Endothelial cell of umbilical vein (primary cell): ENCODE measurements around the gene TGFA. TPM values are rescaled to one million over a fixed set of nuclear protein-coding genes. Genes with fewer than 3 reads are reported as not detected.

Experiments
- BruUV-seq: library from RNA; stranded (reverse); fragments of 400-500 nt; replicated peaks from 2 replicates; lab custom pipeline; 2021; lab: Mats Ljungman, UMichigan
- CTCF ChIA-PET: fragments of 300-600, 350-600 bp; sonication (Branson Sonifier 250); formaldehyde crosslinking; loops from one replicate; lab custom pipeline; 2021; ENCODE audit warnings: antibody characterized with exemption, inconsistent platforms; lab: Charles Lee
- POLR2A ChIA-PET: fragments of 300-600, 350-600 bp; sonication (Branson Sonifier 250); formaldehyde crosslinking; loops from one replicate; lab custom pipeline; 2021; ENCODE audit warnings: antibody characterized with exemption, inconsistent platforms; lab: Charles Lee
- DNase-seq: peaks from one replicate; pipeline ENCODE4 v3.0.0-alpha.2; 2011; ENCODE audit warnings: low read depth, low spot score
- FAIRE-seq: peaks from 2 replicates; lab custom pipeline; 2011; peaks lifted over from hg19 to GRCh38; lab: Jason Lieb, UNC
- H2AFZ ChIP-seq: 2 replicates; pipeline ENCODE4 v1.6.0; 2012; ENCODE audit warnings: low read depth, low read length, control low read depth, inconsistent platforms
- H3K27ac ChIP-seq: 2 replicates; pipeline ENCODE4 v1.5.1; 2011; ENCODE audit warnings: low read depth, mild to moderate bottlenecking, control low read depth, low read length, moderate library complexity; ENCODE audit not compliant: insufficient read depth
- H3K27me3 ChIP-seq, 2 experiments: 2 replicates each; pipeline versions ENCODE4 v1.6.0 to v1.6.1; 2011; ENCODE audit warnings: low read length in 2 of 2, mixed read lengths in 1 of 2; ENCODE audit not compliant: control insufficient read depth in 2 of 2, insufficient read depth in 2 of 2
- H3K36me3 ChIP-seq, 2 experiments: 2 replicates in 1 of 2; 3 replicates in 1 of 2; pipeline ENCODE4 v1.5.1; 2011; ENCODE audit warnings: low read length in 2 of 2, mild to moderate bottlenecking in 1 of 2, moderate library complexity in 1 of 2; ENCODE audit not compliant: control insufficient read depth in 2 of 2, insufficient read depth in 2 of 2; ENCODE audit errors: extremely low read depth in 1 of 2
- H3K4me1 ChIP-seq: 3 replicates; pipeline ENCODE4 v1.5.1; 2011; ENCODE audit warnings: mild to moderate bottlenecking, low read length; ENCODE audit not compliant: control insufficient read depth, insufficient read depth; ENCODE audit errors: extremely low read depth
- H3K4me2 ChIP-seq: 2 replicates; pipeline ENCODE4 v1.6.1; 2011; ENCODE audit warnings: low read length, control low read depth, mixed read lengths; ENCODE audit not compliant: insufficient read depth
- H3K4me3 ChIP-seq, 3 experiments: fragments of 200-600 bp in 1 of 3; sonication (generic), shearing (Covaris generic) in 1 of 3; replicated peaks in 1 of 3; 2 replicates each; pipeline ENCODE4 v1.5.1; 2011 to 2016; ENCODE audit warnings: control low read depth in 3 of 3, low read length in 3 of 3, mild to moderate bottlenecking in 2 of 3, inconsistent platforms in 1 of 3, low read depth in 1 of 3, moderate library complexity in 1 of 3; ENCODE audit not compliant: insufficient read depth in 1 of 3
- H3K79me2 ChIP-seq: 2 replicates; pipeline ENCODE4 v1.6.0; 2012; ENCODE audit warnings: low read length, inconsistent platforms; ENCODE audit not compliant: control insufficient read depth, insufficient read depth
- H3K9ac ChIP-seq: replicated peaks from 2 replicates; pipeline ENCODE3; 2011; ENCODE audit warnings: low read length, control low read depth; ENCODE audit not compliant: insufficient read depth; ENCODE audit errors: extremely low read depth
- H3K9me1 ChIP-seq: replicated peaks from 3 replicates; pipeline ENCODE4 v1.6.0; 2011; ENCODE audit warnings: mild to moderate bottlenecking, low read length; ENCODE audit not compliant: control insufficient read depth, insufficient read depth; ENCODE audit errors: extremely low read depth
- H3K9me3 ChIP-seq: replicated peaks from 2 replicates; pipeline ENCODE4 v1.5.1; 2012; ENCODE audit warnings: low read length, inconsistent platforms; ENCODE audit not compliant: control insufficient read depth, insufficient read depth
- H4K20me1 ChIP-seq: replicated peaks from 2 replicates; pipeline ENCODE3; 2011; ENCODE audit warnings: mild to moderate bottlenecking, low read length; ENCODE audit not compliant: control insufficient read depth, insufficient read depth; ENCODE audit errors: extremely low read depth
- EZH2 ChIP-seq: IDR thresholded peaks from 2 replicates; pipeline ENCODE4 v1.6.1; 2012; ENCODE audit warnings: borderline replicate concordance, low read depth, mild to moderate bottlenecking, moderate library complexity, low read length, inconsistent platforms; ENCODE audit not compliant: severe bottlenecking
- FOS ChIP-seq: IDR thresholded peaks from 2 replicates; pipeline ENCODE4 v1.6.1; 2011; ENCODE audit warnings: mild to moderate bottlenecking, low read length, moderate library complexity, borderline replicate concordance; ENCODE audit not compliant: insufficient read depth
- GATA2 ChIP-seq: IDR thresholded peaks from 2 replicates; pipeline ENCODE4 v1.7.0; 2011; ENCODE audit warnings: low read depth, mild to moderate bottlenecking, moderate library complexity, mixed read lengths, low read length; ENCODE audit not compliant: insufficient read length, insufficient read depth
- JUN ChIP-seq: IDR thresholded peaks from 2 replicates; pipeline ENCODE4 v1.6.1; 2011; ENCODE audit warnings: borderline replicate concordance, low read depth; ENCODE audit not compliant: insufficient read length, insufficient read depth
- MYC ChIP-seq: IDR thresholded peaks from one replicate; pipeline ENCODE4 v1.6.1; 2011; ENCODE audit warnings: mild to moderate bottlenecking, low read depth, low read length
- POLR2A ChIP-seq: IDR thresholded peaks from 2 replicates; pipeline ENCODE4 v1.6.1; 2012; ENCODE audit warnings: low read depth, mild to moderate bottlenecking, control low read depth, low read length
- POLR2AphosphoS5 ChIP-seq: IDR thresholded peaks from 2 replicates; pipeline ENCODE4 v1.6.1; 2012; ENCODE audit warnings: low read depth, mild to moderate bottlenecking, control low read depth, low read length, moderate library complexity; ENCODE audit not compliant: insufficient read depth
- dilution Hi-C: fragments of 300-500 bp; cut with MboI; formaldehyde crosslinking; loops from one replicate; pipeline ENCODE4 v1.15.0; 2019; ENCODE audit warnings: low sequenced_read_pairs; ENCODE audit not compliant: extremely low pct_ligation_motif_present
- intact Hi-C: fragments of 100-400 bp; cut with micrococcal nuclease; formaldehyde crosslinking; loops from one replicate; pipeline ENCODE4 v1.10.0; 2022
- polyA plus RNA-seq, 4 experiments: library from polyadenylated mRNA; depleted of rRNA in 3 of 4; stranded (reverse) in 3 of 4; unstranded in 1 of 4; fragments of >200 nt; gene quantifications; 2 replicates each; pipeline versions ENCODE4 v1.2.1 to v1.2.3, GENCODE V29; 2011 to 2012; ENCODE audit warnings: missing spikeins in 1 of 4
- total RNA-seq: library from RNA; stranded (reverse); gene quantifications from 2 replicates; pipeline ENCODE4 v1.2.3, GENCODE V29; 2021
- TF ChIP-seq, protein P1 (sequence below), 2 donors: IDR thresholded peaks; 1 replicate in 1 of 2; 2 replicates in 1 of 2; pipeline ENCODE4 v1.5.1; 2011; ENCODE audit warnings: low read length in 2 of 2, mild to moderate bottlenecking in 2 of 2, moderate library complexity in 2 of 2, control low read depth in 1 of 2, inconsistent platforms in 1 of 2, low read depth in 1 of 2; ENCODE audit not compliant: insufficient read depth in 1 of 2; ENCODE audit errors: extremely low read depth in 1 of 2
- TF ChIP-seq, protein P2 (sequence below): IDR thresholded peaks from 2 replicates; pipeline ENCODE4 v1.6.1; 2011; ENCODE audit not compliant: insufficient read depth, insufficient read length

TGFA gene
- total and polyA plus RNA-seq, 2 donors (not counting 3 experiments of a cell fraction or from before 2014, with no cell fraction given): 0.22 to 0.32 TPM

DNA sequence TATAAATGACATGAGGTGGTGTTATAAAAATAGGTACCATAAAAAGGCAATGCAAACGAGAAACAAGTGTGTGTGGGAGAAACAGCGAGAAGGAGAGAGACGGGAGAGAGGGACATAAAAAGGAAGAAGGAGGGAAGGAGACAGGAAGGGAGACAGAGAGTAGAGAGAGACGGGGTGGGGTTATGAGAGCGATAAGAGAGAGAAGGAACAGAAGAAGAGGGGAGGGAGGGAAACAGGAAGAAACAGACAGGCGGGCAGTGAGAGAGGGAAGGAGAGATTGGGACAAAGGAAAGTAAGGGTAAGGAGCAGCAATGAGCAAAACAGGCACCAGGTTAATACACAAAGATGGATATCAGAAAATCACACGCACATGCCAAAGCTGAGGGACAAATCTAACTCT, 83.7 kb downstream of the TGFA start:
- ChIA-PET POLR2A (no interaction called here), CTCF (no interaction called here)
- H3K4me2 ChIP-seq: no peak overlapping the region
- H3K79me2 ChIP-seq: no peaks in the 10 kb centered on the region
- no peaks in the 10 kb centered on the region for H3K36me3 ChIP-seq
- H3K4me1 ChIP-seq: no peaks in the 10 kb centered on the region
- H3K27me3 ChIP-seq: peaks cover 6 to 15% of the 10 kb centered on the region in 2 experiments
- no peak for TF ChIP-seq GATA2
- no peak for TF ChIP-seq EZH2
- no peak for TF ChIP-seq POLR2AphosphoS5
- TF ChIP-seq FOS: no peak
- TF ChIP-seq, protein P1, sequence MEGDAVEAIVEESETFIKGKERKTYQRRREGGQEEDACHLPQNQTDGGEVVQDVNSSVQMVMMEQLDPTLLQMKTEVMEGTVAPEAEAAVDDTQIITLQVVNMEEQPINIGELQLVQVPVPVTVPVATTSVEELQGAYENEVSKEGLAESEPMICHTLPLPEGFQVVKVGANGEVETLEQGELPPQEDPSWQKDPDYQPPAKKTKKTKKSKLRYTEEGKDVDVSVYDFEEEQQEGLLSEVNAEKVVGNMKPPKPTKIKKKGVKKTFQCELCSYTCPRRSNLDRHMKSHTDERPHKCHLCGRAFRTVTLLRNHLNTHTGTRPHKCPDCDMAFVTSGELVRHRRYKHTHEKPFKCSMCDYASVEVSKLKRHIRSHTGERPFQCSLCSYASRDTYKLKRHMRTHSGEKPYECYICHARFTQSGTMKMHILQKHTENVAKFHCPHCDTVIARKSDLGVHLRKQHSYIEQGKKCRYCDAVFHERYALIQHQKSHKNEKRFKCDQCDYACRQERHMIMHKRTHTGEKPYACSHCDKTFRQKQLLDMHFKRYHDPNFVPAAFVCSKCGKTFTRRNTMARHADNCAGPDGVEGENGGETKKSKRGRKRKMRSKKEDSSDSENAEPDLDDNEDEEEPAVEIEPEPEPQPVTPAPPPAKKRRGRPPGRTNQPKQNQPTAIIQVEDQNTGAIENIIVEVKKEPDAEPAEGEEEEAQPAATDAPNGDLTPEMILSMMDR (IDR thresholded peaks at IDR 0.05; ENCODE audit: extremely low read depth in 1 of 2, insufficient read depth in 1 of 2, low read depth in 1 of 2, low read length in 2 of 2): no peak
- TF ChIP-seq MYC: no peak
- TF ChIP-seq, protein P2, sequence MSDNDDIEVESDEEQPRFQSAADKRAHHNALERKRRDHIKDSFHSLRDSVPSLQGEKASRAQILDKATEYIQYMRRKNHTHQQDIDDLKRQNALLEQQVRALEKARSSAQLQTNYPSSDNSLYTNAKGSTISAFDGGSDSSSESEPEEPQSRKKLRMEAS: no peak
- no peak for TF ChIP-seq JUN
- TF ChIP-seq POLR2A: no peak
- no peak for FAIRE-seq
- dilution Hi-C loops: no loop called here
- H2AFZ ChIP-seq: no peak overlapping the region
- H3K9me3 ChIP-seq: no peaks in the 10 kb centered on the region
- no peak overlapping the region for H3K27ac ChIP-seq
- H3K9me1 ChIP-seq: no peaks in the 10 kb centered on the region
- no peak overlapping the region for H3K9ac ChIP-seq
- no peaks in the 10 kb centered on the region for H4K20me1 ChIP-seq
- intact Hi-C loops: no loop called here
- BruUV-seq: no TSS peak
- DNase-seq: no peak
- no peak overlapping the region for H3K4me3 ChIP-seq
